NCI-H2196 (cell line): Measurements from ENCODE around the gene BCR.
A peak's percentile ranks its signal among the peaks of the same experiment; 100 is the strongest.

ENCODE experiments used
- DNase-seq: peaks from one replicate; lab custom pipeline; 2025; ENCODE audit not compliant: unreplicated experiment; lab: John Stamatoyannopoulos, UW

The BCR gene

GRCh38 chr22:23227380-23227779 lies 47.1 kb downstream of the BCR start:
- DNase-seq: no peak

GRCh38 chr22:23228503-23228902 lies 48.2 kb downstream of the BCR start:
- DNase-seq: no peak

DNA sequence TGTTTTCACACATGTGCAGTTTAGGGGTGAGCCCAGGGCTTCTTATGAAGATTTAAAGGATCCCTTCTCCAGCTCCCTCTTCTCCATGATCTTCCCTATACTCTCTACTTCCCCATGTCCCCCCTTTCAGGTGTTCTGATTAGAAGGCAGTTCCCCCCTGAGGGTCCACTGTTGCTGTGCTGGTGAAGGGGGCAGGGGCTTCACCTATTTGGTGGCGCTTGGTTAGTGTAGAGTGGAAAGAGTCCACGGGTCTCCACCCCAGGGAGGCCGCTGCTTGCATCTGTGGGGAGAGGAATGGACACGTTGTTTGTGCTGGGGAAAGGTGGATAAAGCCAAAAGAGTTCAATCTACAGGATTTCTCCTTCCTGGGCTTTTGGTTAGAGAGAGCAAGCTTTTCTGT lies 49.3 kb downstream of the BCR start:
- no peak for DNase-seq

- DNase-seq: no peak
Observed at GRCh38 chr22:23230348-23231068, 50.2 kb downstream of the BCR start.

- DNase-seq: no peak
Observed at GRCh38 chr22:23231471-23232093, 51.3 kb downstream of the BCR start.

- DNase-seq: no peak
Observed at GRCh38 chr22:23232094-23232905, 52.0 kb downstream of the BCR start.

- no peak for DNase-seq
Observed at GRCh38 chr22:23233084-23233531, 52.8 kb downstream of the BCR start.

GRCh38 chr22:23233752-23234408 lies 53.6 kb downstream of the BCR start:
- no peak for DNase-seq

DNA sequence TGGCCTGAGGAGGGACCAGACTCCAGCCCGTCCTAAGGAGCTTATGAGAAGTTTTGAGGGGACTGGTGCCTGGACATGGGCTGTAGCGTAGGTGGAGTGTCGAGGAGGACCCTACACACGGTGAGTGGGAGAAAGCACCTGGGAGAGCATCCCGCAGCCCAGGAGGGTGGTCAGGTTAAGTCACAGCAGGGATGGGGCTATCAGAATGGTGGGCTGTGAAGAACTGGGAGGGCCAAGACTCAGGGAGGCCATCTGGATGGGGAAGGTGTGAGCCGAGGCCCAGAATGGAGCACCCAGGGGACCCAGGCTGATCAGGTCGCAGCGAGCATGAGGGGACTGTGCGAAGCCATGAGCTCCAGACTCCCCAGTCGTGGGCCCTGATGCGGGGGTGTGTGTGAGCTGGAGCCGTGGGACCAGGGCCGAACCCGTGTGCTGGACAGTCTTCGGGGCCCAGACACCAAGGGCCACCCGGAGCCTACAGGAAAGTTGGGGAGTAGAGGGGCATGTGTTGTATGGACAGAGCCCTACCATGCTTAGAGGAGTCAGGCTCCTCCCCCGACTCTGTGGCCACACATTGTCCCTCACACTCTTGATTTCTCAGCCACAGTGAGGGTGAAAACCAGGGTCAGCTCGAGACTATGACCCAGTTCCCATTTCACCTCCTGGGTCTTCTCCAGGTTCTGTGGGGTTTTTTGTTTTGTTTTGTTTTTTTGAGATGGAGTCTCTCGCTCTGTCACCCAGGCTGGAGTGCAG lies 54.3 kb downstream of the BCR start:
- DNase-seq: no peak

DNA sequence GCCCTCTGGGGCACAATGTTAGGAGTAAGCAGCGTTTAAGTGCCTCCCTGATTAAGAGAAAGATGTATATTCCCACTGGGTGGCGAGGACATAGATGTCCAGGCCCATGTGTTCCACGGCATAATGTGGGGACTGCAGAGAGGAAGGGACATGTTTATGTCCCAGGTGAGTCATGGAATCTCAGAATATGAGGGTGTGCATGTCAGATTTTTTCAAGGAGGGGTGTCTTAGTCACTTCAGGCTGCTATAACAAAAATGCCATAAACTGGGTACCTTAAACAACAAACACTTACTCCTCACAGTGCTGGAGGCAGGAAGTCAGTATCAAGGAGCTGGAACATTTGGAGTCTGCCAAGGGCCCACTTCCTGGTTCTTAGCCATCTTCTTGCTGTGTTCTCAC lies 55.1 kb downstream of the BCR start:
- DNase-seq: no peak

- DNase-seq: no peak
Observed at GRCh38 chr22:23236026-23236425, 55.7 kb downstream of the BCR start.

DNA sequence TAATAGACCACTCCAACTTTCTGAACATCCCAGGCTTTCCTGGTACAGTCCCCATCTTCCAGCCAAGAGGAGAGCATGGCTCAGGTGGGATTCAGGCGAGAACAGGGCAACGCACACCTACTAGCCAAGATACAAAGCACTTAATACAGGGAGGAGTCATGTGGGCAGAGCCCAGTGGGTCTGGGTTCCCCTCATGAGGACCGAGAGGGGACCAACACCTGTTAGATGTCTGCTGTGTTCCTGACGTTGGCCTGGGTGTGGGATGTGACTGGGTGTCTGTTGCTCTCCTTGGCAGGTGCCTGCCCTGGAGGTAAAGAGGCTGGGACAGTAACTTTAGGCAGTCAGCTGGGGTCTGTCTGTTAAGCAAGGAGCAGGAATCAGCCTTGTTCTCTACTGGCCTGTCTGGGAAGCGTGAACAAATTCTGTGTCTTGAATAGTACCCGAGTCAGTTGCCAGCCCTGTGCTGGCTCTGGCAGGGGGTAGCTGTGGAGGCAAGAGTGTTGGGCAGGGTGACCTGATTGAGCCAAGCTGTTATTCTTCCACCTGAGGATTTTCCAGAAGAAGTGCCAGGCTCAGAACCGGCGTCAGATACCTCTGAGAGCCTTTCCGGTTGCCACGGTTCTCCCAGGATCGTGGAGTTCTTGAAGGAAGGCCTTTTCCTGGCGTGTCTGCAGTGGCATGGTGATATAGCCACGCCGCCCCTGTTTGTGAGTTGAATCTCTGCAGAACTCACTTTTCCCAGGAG lies 56.3 kb downstream of the BCR start:
- DNase-seq: no peak

- peak; percentile 4 for DNase-seq
Observed at GRCh38 chr22:23237201-23237798, 57.0 kb downstream of the BCR start.

GRCh38 chr22:23237841-23238240 lies 57.5 kb downstream of the BCR start:
- no peak for DNase-seq

GRCh38 chr22:23238707-23239106 lies 58.4 kb downstream of the BCR start:
- DNase-seq: no peak

DNA sequence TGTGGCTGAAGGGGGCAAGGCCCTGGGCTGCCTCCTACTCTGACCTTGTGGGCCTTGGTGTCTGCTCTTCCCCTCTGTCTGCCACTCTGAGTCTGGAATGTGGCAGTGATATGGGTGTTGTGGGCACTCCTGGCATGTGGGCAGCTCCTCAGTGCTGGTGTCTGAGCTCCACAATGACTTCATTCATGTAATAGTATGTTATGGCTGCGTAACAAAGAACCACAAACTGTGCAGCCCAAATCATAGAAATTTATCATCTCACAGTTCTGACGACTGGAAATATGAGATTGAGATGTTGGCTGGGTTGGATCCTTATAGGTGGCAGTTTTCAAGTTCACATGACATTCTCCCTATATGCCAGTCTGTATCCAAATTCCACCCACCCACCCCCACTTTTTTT lies 59.1 kb downstream of the BCR start:
- DNase-seq: no peak

- no peak for DNase-seq
Observed at GRCh38 chr22:23240639-23241389, 60.5 kb downstream of the BCR start.

GRCh38 chr22:23241562-23242472 lies 61.5 kb downstream of the BCR start:
- no peak for DNase-seq
